ENCODE measurements around the gene PDCL2. TPM values are rescaled to one million over a fixed set of nuclear protein-coding genes. Genes with fewer than 3 reads are reported as not detected.

The PDCL2 gene
- total RNA-seq, 4 donors from 2014 or later = 1.5 TPM; not detected in 3

DNA sequence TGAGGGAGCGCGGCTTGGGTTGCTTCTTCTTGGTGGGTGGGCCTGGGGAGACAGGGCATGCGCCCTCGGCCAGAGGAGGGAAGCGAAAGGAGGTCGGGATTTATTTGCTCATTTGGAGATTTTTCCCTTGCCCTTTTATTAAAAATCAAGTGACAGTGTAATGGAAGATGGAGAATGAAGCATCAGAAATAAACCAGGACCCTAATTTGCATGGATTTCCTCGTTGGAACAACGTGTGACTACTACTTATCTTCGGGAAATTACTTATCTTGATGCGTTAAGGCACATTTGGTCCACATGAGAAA is 44.6 kb downstream of the PDCL2 start:
- H3K27me3 ChIP-seq = no peaks in the 10 kb centered on the region
- H3K27ac ChIP-seq = peak overlapping the region; percentile 99 to 100 (median 99)
- intact Hi-C loops (cut with DNase I) = loop anchor here (5.0 kb wide), 1 partner anchor 200 kb away; the partner anchor contains the start of gene SRD5A3
- peaks cover 8 to 57% (median 10%) of the 10 kb centered on the region in 3 donors for H3K4me1 ChIP-seq
- no peak for DNase-seq
- no peaks in the 10 kb centered on the region for H3K9me3 ChIP-seq
- TF ChIP-seq CTCF (IDR thresholded peaks at IDR 0.05) = no peak
- no peak for TF ChIP-seq POLR2A (IDR thresholded peaks at IDR 0.05)
- no peaks in the 10 kb centered on the region for H3K36me3 ChIP-seq
- H3K4me3 ChIP-seq = peak overlapping the region; percentile 93 to 99 (median 95)
- WGBS, 2 donors = 3 to 5% methylated on average over 9 to 10 of the region's 10 CpGs

GRCh38 chr4:55546756-55547465 is 45.1 kb downstream of the PDCL2 start, which contains the start of gene CLOCK:
Gene CLOCK, minus strand, starts transcription at chr4:55546909. Its CDS starts 64,124 bp downstream, at chr4:55482785.
- Histone ChIP-seq H3K4me1 (peaks cover 8 to 57% (median 10%) of the 10 kb centered on the region in 3 donors), H3K27me3 (no peaks in the 10 kb centered on the region), H3K36me3 (no peaks in the 10 kb centered on the region), H3K9me3 (no peaks in the 10 kb centered on the region), H3K4me3 (peak within 1 kb of the TSS; percentile 93 to 99 (median 95)), H3K27ac (peak within 1 kb of the TSS; percentile 99 to 100 (median 99))
- intact Hi-C loops (cut with DNase I) = loop anchor here (5.0 kb wide), 1 partner anchor 200 kb away; the partner anchor contains the start of gene SRD5A3
- DNase-seq = peak; percentile 41
- TF ChIP-seq CTCF (IDR thresholded peaks at IDR 0.05) = peak; percentile 15 to 71 (median 60)
- TF ChIP-seq POLR2A (IDR thresholded peaks at IDR 0.05) = peak in 3 of 4 donors; percentile 14 to 77 (median 39)
- 0% methylated on average over 3 to 8 of the region's 71 CpGs for WGBS, 2 donors

DNA sequence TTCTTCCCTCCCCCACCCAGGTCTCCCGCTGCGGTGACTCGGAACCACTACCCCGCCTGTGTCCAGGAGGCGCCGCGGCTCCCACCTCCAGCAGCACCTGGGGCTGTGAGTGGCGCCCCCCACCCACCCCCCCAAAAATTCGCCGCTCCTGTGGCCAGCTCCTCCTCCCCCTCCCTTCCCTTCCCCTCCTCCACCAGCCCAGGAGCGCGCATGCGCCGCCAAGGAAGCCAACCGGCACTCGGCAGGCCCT is 45.6 kb downstream of the PDCL2 start:
- peak overlapping the region; percentile 93 to 99 (median 95) for H3K4me3 ChIP-seq
- peak overlapping the region; percentile 99 to 100 (median 99) for H3K27ac ChIP-seq
- intact Hi-C loops (cut with DNase I) = loop anchor here (5.0 kb wide), 1 partner anchor 199 kb away; the partner anchor contains the start of gene SRD5A3
- no peaks in the 10 kb centered on the region for H3K9me3 ChIP-seq
- WGBS, 2 donors = no CpG with 5 or more reads among the region's 16 CpGs
- H3K27me3 ChIP-seq = no peaks in the 10 kb centered on the region
- peaks cover 8 to 57% (median 10%) of the 10 kb centered on the region in 3 donors for H3K4me1 ChIP-seq
- DNase-seq = no peak
- TF ChIP-seq POLR2A (IDR thresholded peaks at IDR 0.05) (no peak), CTCF (IDR thresholded peaks at IDR 0.05) (no peak)
- H3K36me3 ChIP-seq = no peaks in the 10 kb centered on the region

GRCh38 chr4:55545641-55546505 is 46.2 kb downstream of the PDCL2 start:
- peak; percentile 19 for DNase-seq
- WGBS, 2 donors = 0% methylated on average over 4 to 15 of the region's 87 CpGs
- H3K36me3 ChIP-seq = no peaks in the 10 kb centered on the region
- H3K4me3 ChIP-seq = peak overlapping the region; percentile 93 to 99 (median 95)
- H3K27me3 ChIP-seq = no peaks in the 10 kb centered on the region
- intact Hi-C loops (cut with DNase I) = loop anchor here (5.0 kb wide), 1 partner anchor 199 kb away; the partner anchor contains the start of gene SRD5A3
- H3K4me1 ChIP-seq = peaks cover 8 to 57% (median 10%) of the 10 kb centered on the region in 3 donors
- peak overlapping the region; percentile 99 to 100 (median 99) for H3K27ac ChIP-seq
- no peak for TF ChIP-seq CTCF (IDR thresholded peaks at IDR 0.05)
- TF ChIP-seq POLR2A (IDR thresholded peaks at IDR 0.05) = peak in 2 of 4 donors; percentile 34 to 44
- no peaks in the 10 kb centered on the region for H3K9me3 ChIP-seq

Measured in esophagus squamous epithelium (tissue), 5 donors.